Measurements from ENCODE around the gene PNMA6F.

- TF ChIP-seq CTCF (IDR thresholded peaks at IDR 0.05) (no peak), EP300 (IDR thresholded peaks at IDR 0.05) (no peak)
Observed at GRCh38 chrX:153302796-153303195, 18.8 kb downstream of the PNMA6F start.

All from upper lobe of left lung (tissue), 4 donors.